Heart right ventricle (tissue), 16 donors: ENCODE data around the gene TMPRSS13. TPM values are rescaled to one million over a fixed set of nuclear protein-coding genes. Genes with fewer than 3 reads are reported as not detected.
"Not testable (repeated sequence)": the region's sequence is repeated elsewhere in the genome, so short reads cannot be mapped to it uniquely, and the experiment has no call there.

ENCODE experiments used
- ATAC-seq, 8 donors: fragments of 200-7000 bp; cut with Tn5 transposase; one replicate each; pipeline ENCODE4 v1.9.1; 2020; ENCODE audit warnings: mild to moderate bottlenecking in 8 of 8, moderate library complexity in 8 of 8, moderate number of reproducible peaks in 1 of 8
- DNase-seq, 2 donors: peaks; one replicate each; pipeline ENCODE4 v3.0.0-alpha.2; 2020
- H3K27ac ChIP-seq, 10 donors: fragments of 200-600 bp; sonication (generic) in 2 of 10; one replicate each; pipeline versions ENCODE4 v1.5.0 to v1.8.0; 2020 to 2022; ENCODE audit warnings: mild to moderate bottlenecking in 3 of 10
- H3K27me3 ChIP-seq, 7 donors: fragments of 200-600 bp; one replicate each; pipeline ENCODE4 v1.8.0; 2021 to 2022; ENCODE audit warnings: mild to moderate bottlenecking in 2 of 7
- H3K36me3 ChIP-seq, 9 donors: fragments of 200-600 bp; sonication (generic) in 1 of 9; one replicate each; pipeline versions ENCODE4 v1.5.0 to v1.8.0; 2020 to 2022; ENCODE audit warnings: mild to moderate bottlenecking in 2 of 9
- H3K4me1 ChIP-seq, 9 donors: fragments of 200-600 bp; sonication (generic) in 1 of 9; one replicate each; pipeline versions ENCODE4 v1.5.0 to v1.8.0; 2020 to 2022; ENCODE audit warnings: mild to moderate bottlenecking in 4 of 9
- H3K4me3 ChIP-seq, 10 donors: fragments of 200-600 bp; sonication (generic) in 2 of 10; one replicate each; pipeline versions ENCODE4 v1.5.0 to v1.8.0; 2020 to 2022; ENCODE audit warnings: mild to moderate bottlenecking in 7 of 10, moderate library complexity in 2 of 10
- H3K9me3 ChIP-seq, 11 donors: fragments of 200-600 bp in 10 of 11; sonication (generic) in 2 of 11; one replicate each; pipeline versions ENCODE4 v1.5.0 to v1.8.0; 2013 to 2022; ENCODE audit warnings: mild to moderate bottlenecking in 2 of 11, control low read depth in 1 of 11, moderate library complexity in 1 of 11
- WGBS, 2 donors: extraction: QIAGEN DNeasy Blood & Tissue Kit; methylation state at CpG; one replicate each; pipeline ENCODE4 v1.1.7; 2013; ENCODE audit warnings: inconsistent platforms in 1 of 2; 5-methylcytosine and 5-hydroxymethylcytosine counted together
- intact Hi-C, 10 donors: fragments of 100-400 bp; cut with DNase I; formaldehyde crosslinking; loops; one replicate each; pipeline versions ENCODE4 v1.11.1 to v1.14.2; 2022
- polyA plus RNA-seq, 2 donors: library from polyadenylated mRNA; stranded (reverse); fragments of 200-250 nt; gene quantifications; one replicate each; pipeline ENCODE4 v1.2.3, GENCODE V29; 2013
- total RNA-seq, 10 donors: library from RNA; stranded (reverse); fragmentation: NEBNext Ultra II Directional in 3 of 10; extraction: Animal tissue kit (Norgen Biotek cat#: 25700) in 3 of 10; gene quantifications; one replicate each; pipeline versions ENCODE4 v1.2.1 to v1.2.4, GENCODE V29; 2021 to 2023
- TF ChIP-seq, protein P1 (sequence below), 9 donors: fragments of 200-600 bp; sonication (generic) in 2 of 9; IDR thresholded peaks; one replicate each; pipeline versions ENCODE4 v1.5.0 to v1.8.0; 2021 to 2022; ENCODE audit warnings: antibody characterized with exemption in 9 of 9, mild to moderate bottlenecking in 5 of 9, moderate library complexity in 1 of 9
- donor health status: Arrhythmogenic right ventricular cardiomyopathy.
- donor health status: ischemic (EF 13 %, LVEDD 7.1; RV severe dilation, severe dysfunction).
- donor health status: healthy with polysubstance abuse.
- donor health status: DM: no; HTN: yes; CAD: no.
- donor health status: DM: no; HTN: no; CAD: no.
- donor health status: ischemic (EF 25% LVEDD 6.9; RV normal size, moderate dysfunction).
- donor health status: ischemic (EF 25% LVEDD 5.7; RV mildly dilated, moderate dysfunction).
- donor health status: healthy.
- donor health status: DM: yes; HTN: yes; CAD: no.
- donor health status: Ischemic cardiomyopathy.
- donor health status: ischemic (EF 35%, LVEDD 5.7; RV mildly dilated, moderate dysfunction).
- donor health status: nonischemic (EF 11% LVEDD 7.7; RV severe dilation, severe dysfunction).
- donor health status: DM: yes; HTN: yes; CAD: no.
- donor health status: PGD.
- donor health status: ischemic (EF 29% LVEDD 5.4; RV normal size, mild dysfunction).
- donor health status: nonischemic (EF 23%, LVEDD 6.1; RV moderate dilation, normal function).

TMPRSS13 gene
- total and polyA plus RNA-seq, 12 donors = 0.03 to 0.32 (median 0.18) TPM; not detected in 7

DNA sequence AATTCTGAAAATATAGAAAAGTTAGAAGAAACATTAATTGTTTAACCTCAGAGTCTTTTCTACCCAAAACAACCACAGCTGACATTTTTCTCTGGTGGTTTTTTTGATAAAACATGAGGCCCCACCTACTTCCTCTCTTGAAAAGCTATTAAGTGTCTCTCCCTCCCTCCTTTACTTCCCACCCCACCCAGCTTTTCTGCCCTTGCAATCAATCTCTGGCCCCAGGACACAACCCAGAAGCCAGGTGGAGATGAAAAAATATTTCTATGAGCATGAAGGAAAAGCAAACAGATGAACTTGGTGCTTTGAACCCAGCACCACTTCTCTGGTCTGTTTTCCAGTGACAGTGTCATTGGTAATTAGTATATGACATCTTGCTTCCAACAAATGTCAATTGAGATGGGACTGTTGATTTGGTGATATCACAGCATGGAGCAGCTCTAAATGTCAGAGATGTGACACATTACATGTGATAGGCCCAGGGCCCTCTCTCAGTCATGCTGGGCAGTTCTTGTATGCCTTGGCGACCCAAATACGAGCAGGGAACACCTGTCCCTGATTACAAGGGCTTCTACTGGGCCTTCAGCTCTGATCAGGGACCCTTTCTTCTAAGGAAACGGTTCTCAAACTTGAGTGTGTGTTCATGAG, 23.9 kb upstream of the TMPRSS13 start:
- intact Hi-C loops = loop anchor here in 2 of 10 donors (10.0 kb wide), 2 partner anchors 92 to 102 kb away; no protein-coding TSS in a partner anchor
- 90 to 96% methylated on average over 3 of the region's 3 CpGs for WGBS, 2 donors
- Histone ChIP-seq H3K27me3 (peaks cover 0 to 9% (median 0%) of the 10 kb centered on the region in 7 donors), H3K9me3 (peaks cover 0 to 11% (median 0%) of the 10 kb centered on the region in 11 donors), H3K27ac (peak overlapping the region in 1 of 10 donors; percentile 84), H3K4me3 (peak overlapping the region in 1 of 10 donors; percentile 20), H3K4me1 (peaks cover 0 to 49% (median 4%) of the 10 kb centered on the region in 9 donors), H3K36me3 (no peaks in the 10 kb centered on the region)
- DNase-seq (no peak), ATAC-seq (peak in 2 of 8 donors; percentile 39 to 52)
- TF ChIP-seq, protein P1, sequence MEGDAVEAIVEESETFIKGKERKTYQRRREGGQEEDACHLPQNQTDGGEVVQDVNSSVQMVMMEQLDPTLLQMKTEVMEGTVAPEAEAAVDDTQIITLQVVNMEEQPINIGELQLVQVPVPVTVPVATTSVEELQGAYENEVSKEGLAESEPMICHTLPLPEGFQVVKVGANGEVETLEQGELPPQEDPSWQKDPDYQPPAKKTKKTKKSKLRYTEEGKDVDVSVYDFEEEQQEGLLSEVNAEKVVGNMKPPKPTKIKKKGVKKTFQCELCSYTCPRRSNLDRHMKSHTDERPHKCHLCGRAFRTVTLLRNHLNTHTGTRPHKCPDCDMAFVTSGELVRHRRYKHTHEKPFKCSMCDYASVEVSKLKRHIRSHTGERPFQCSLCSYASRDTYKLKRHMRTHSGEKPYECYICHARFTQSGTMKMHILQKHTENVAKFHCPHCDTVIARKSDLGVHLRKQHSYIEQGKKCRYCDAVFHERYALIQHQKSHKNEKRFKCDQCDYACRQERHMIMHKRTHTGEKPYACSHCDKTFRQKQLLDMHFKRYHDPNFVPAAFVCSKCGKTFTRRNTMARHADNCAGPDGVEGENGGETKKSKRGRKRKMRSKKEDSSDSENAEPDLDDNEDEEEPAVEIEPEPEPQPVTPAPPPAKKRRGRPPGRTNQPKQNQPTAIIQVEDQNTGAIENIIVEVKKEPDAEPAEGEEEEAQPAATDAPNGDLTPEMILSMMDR (IDR thresholded peaks at IDR 0.05) = no peak

DNA sequence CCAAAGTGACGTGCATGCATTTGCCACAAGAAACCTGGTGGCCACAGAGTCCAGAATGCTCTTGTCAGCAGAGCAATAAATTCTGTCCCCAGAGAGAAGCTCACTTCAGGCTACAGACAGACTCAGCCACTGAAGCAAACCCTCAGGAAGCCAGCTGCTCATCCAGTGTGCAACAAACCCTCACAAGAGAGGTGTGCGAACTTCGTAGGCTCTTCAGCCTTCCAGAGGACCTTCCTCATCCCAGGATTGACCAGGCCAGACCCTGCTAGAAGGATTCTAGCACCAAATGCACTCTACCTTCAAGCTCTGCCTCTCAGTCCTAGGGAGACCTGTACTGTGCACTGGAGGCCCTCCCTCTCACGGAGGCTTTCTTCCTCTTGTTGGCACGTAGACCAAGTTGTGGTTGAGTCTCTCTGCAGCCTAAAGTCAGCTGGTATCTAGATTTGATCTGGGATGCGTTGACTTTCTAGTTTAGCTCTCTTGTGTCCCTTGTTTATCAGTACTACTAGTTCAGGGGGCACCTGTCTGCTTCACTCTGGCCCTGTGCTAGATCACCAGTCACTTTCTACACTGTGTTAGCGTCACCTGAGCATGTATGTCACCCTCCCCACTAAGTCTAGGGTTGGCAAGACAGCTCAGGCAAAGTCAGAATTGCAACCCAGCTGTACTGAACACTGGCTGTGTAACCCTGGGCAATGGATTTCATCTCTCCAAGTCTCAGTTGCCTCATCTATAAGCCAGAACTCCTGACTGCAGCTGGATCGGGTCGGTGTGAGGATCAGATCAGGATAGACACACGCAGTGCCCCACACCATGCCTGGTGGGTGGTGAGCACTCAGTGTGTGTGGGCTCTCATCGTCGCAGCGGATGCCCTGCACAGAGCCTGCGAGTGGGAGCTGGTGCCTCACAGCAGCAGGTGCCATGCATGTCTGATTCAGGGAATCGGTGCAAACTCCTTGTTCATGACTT, 22.1 kb upstream of the TMPRSS13 start:
- DNase-seq (no peak), ATAC-seq (no peak)
- intact Hi-C loops = loop anchor here in 3 of 10 donors (2.0 to 10.0 kb wide), 3 partner anchors 94 to 104 kb away; no protein-coding TSS in a partner anchor
- H3K4me3 ChIP-seq = peak overlapping the region in 1 of 10 donors; percentile 3
- TF ChIP-seq, protein P1 (IDR thresholded peaks at IDR 0.05) = no peak
- H3K27me3 ChIP-seq = peaks cover 0 to 8% (median 0%) of the 10 kb centered on the region in 7 donors
- peaks cover 0 to under 1% (median 0%) of the 10 kb centered on the region in 11 donors for H3K9me3 ChIP-seq
- H3K4me1 ChIP-seq = peaks cover 0 to 59% (median 10%) of the 10 kb centered on the region in 9 donors
- WGBS, 2 donors = 91% methylated on average over 15 of the region's 15 CpGs
- H3K27ac ChIP-seq = peak overlapping the region in 1 of 10 donors; percentile 84
- H3K36me3 ChIP-seq = no peaks in the 10 kb centered on the region

DNA sequence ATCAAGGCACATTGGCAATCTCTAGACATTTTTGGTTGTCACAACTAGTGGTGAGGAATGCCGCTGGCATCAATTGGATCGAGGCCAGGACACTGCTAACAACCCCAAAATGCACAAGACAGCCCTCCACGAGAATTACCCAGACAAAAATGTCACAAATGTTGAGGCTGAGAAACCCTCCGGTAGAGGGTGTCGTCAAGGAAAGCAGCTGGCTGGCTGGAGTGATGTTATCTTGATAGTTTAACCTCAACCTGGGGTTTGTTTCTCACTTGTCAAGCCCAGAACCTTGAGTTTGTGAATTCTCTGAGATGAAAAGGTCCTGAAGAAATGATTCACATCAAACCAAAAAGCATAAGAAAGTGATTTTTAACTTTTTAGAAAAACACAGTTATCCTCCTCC, 21.1 kb upstream of the TMPRSS13 start:
- Histone ChIP-seq H3K4me1 (peaks cover 0 to 66% (median 17%) of the 10 kb centered on the region in 9 donors), H3K4me3 (peak overlapping the region in 1 of 10 donors; percentile 3), H3K36me3 (no peaks in the 10 kb centered on the region), H3K27me3 (peaks cover 0 to 8% (median 0%) of the 10 kb centered on the region in 7 donors), H3K27ac (peak overlapping the region in 1 of 10 donors; percentile 84), H3K9me3 (no peaks in the 10 kb centered on the region)
- no peak for DNase-seq
- intact Hi-C loops = loop anchor here in 3 of 10 donors (2.0 to 10.0 kb wide), 3 partner anchors 94 to 104 kb away; no protein-coding TSS in a partner anchor
- no peak for ATAC-seq
- 15 to 21% methylated on average over 5 of the region's 5 CpGs for WGBS, 2 donors
- TF ChIP-seq, protein P1 (IDR thresholded peaks at IDR 0.05) = peak in 1 of 9 donors; percentile 40

DNA sequence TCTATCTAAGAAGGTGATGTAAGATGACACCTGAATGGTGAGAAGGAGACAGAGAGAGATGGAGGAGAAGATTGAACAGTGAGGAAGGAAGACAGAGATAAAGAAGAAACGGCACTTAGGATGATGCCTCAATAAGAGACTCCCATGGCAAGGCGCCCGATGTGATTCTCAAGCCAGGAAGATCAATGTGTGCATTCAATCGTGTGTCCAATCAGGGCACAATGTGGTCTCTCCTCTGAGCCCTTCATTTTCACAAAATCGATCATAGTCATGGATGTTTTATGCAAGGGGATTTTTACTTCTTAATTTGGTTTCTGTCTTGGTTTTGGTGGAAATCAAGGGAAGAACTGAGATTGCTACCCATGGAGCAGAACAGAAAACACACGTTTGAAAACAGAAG, 19.9 kb upstream of the TMPRSS13 start:
- H3K36me3 ChIP-seq = no peaks in the 10 kb centered on the region
- no peak for ATAC-seq
- peaks cover 0 to 77% (median 28%) of the 10 kb centered on the region in 9 donors for H3K4me1 ChIP-seq
- no peak overlapping the region for H3K27ac ChIP-seq
- TF ChIP-seq, protein P1 (IDR thresholded peaks at IDR 0.05) = no peak
- H3K4me3 ChIP-seq = no peak overlapping the region
- DNase-seq = no peak
- intact Hi-C loops = loop anchor here in 9 of 10 donors (2.0 to 10.0 kb wide), 8 partner anchors 103 to 524 kb away; partner anchors contain the start of gene FXYD2 (in 4 of the 9)
- WGBS, 2 donors = 76 to 78% methylated on average over 6 of the region's 6 CpGs
- peaks cover 0 to 8% (median 0%) of the 10 kb centered on the region in 7 donors for H3K27me3 ChIP-seq
- H3K9me3 ChIP-seq = no peaks in the 10 kb centered on the region

DNA sequence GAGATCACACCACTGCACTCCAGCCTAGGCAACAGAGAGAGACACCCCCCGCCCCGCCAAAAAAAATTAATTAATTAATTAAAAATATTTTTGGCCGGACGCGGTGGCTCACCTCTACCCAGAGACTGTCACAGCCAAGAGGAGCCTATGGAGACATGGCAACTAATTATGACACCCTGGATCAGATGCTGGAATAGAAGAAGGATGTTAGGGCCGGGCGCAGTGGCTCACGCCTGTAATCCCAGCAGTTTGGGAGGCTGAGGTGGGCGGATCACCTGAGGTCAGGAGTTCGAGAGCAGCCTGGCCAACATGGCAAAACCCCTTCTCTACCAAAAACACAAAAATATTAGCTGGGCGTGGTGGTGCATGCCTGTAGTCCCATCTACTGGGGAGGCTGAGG, 19.3 kb upstream of the TMPRSS13 start:
- ATAC-seq = not testable (repeated sequence)

DNA sequence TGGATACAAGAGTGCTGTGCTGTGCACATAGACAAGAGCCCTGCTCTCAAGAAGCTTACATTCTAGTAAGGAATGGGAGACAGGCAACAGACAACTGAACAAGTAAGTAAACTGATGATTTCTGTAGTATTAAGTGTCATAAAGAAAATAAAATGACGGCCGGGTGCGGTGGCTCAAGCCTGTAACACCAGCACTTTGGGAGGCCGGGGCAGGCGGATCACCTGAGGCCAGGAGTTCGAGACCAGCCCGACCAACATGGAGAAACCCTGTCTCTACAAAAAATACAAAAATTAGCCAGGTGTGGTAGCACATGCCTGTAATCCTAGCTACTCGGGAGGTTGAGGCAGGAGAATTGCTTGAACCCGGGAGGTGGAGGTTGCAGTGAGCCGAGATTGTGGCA, 18.5 kb upstream of the TMPRSS13 start:
- H3K4me1 ChIP-seq = peaks cover 0 to 64% (median 27%) of the 10 kb centered on the region in 9 donors
- peaks cover 0 to 12% (median 0%) of the 10 kb centered on the region in 11 donors for H3K9me3 ChIP-seq
- WGBS, 2 donors = 72 to 83% methylated on average over 10 of the region's 10 CpGs
- intact Hi-C loops = loop anchor here (1.0 to 10.0 kb wide), 13 partner anchors 103 to 523 kb away; partner anchors contain the start of gene FXYD2 (in 4 of the 10)
- not testable (repeated sequence) for DNase-seq, H3K27ac ChIP-seq, H3K4me3 ChIP-seq, H3K36me3 ChIP-seq, ATAC-seq, H3K27me3 ChIP-seq

More for the DNA sequence above, 19.3 kb upstream of the TMPRSS13 start:
- H3K9me3 ChIP-seq, DNase-seq, H3K36me3 ChIP-seq, H3K27ac ChIP-seq, H3K27me3 ChIP-seq, H3K4me3 ChIP-seq: not testable (repeated sequence)
- intact Hi-C loops = loop anchor here in 9 of 10 donors (2.0 to 10.0 kb wide), 8 partner anchors 104 to 524 kb away; partner anchors contain the start of gene FXYD2 (in 4 of the 9)
- H3K4me1 ChIP-seq = peaks cover 0 to 71% (median 28%) of the 10 kb centered on the region in 9 donors
- 92% methylated on average over 11 of the region's 11 CpGs for WGBS, 2 donors
